CD4-positive, alpha-beta T cell treated with Interleukin-6 for 4 hours (primary cell): Measurements from ENCODE around the gene GNA12.
"Not testable (repeated sequence)": the region's sequence is repeated elsewhere in the genome, so short reads cannot be mapped to it uniquely, and the experiment has no call there.

ENCODE experiments used
- DNase-seq: peaks from one replicate; pipeline ENCODE4 v3.0.0-alpha.2; 2020; ENCODE audit warnings: mixed read lengths

GNA12 gene

GRCh38 chr7:2743523-2744185, 100.5 kb downstream of the GNA12 start:
- not testable (repeated sequence) for DNase-seq

- DNase-seq, result no peak
Observed at GRCh38 chr7:2738766-2739549, 105.2 kb downstream of the GNA12 start.

GRCh38 chr7:2737771-2738540, 106.2 kb downstream of the GNA12 start:
- DNase-seq, result no peak

GRCh38 chr7:2737005-2737743, 106.9 kb downstream of the GNA12 start:
- DNase-seq, result not testable (repeated sequence)

- DNase-seq, result no peak
Observed at GRCh38 chr7:2736411-2736914, 107.6 kb downstream of the GNA12 start.

GRCh38 chr7:2735744-2736143, 108.4 kb downstream of the GNA12 start:
- DNase-seq, result no peak

GRCh38 chr7:2734751-2735571, 109.1 kb downstream of the GNA12 start:
- DNase-seq, result no peak

- no peak for DNase-seq
Observed at GRCh38 chr7:2734084-2734686, 109.9 kb downstream of the GNA12 start.

GRCh38 chr7:2732959-2733584, 111.0 kb downstream of the GNA12 start:
- DNase-seq, result no peak

- no peak for DNase-seq
Observed at GRCh38 chr7:2732388-2732787, 111.7 kb downstream of the GNA12 start.

- no peak for DNase-seq
Observed at GRCh38 chr7:2730846-2731770, 113.0 kb downstream of the GNA12 start.

GRCh38 chr7:2729893-2730716, 114.0 kb downstream of the GNA12 start:
- no peak for DNase-seq

GRCh38 chr7:2729031-2729892, 114.8 kb downstream of the GNA12 start:
- no peak for DNase-seq

GRCh38 chr7:2728316-2729030, 115.6 kb downstream of the GNA12 start:
- no peak for DNase-seq

GRCh38 chr7:2727206-2727605, 116.9 kb downstream of the GNA12 start:
- DNase-seq, result not testable (repeated sequence)

- no peak for DNase-seq
Observed at GRCh38 chr7:2726316-2727018, 117.6 kb downstream of the GNA12 start.
